ENCODE results near the gene DLEU7.

DLEU7 gene

GRCh38 chr13:50843257-50844083, at the start of gene DLEU7:
TSS of gene DLEU7 (minus strand) at chr13:50843692. CDS start at chr13:50843646, 46 bp downstream.
- H3K4me3 ChIP-seq (ENCODE audit: low read depth, low read length), result no peak within 1 kb of the TSS
- TF ChIP-seq, protein P1, sequence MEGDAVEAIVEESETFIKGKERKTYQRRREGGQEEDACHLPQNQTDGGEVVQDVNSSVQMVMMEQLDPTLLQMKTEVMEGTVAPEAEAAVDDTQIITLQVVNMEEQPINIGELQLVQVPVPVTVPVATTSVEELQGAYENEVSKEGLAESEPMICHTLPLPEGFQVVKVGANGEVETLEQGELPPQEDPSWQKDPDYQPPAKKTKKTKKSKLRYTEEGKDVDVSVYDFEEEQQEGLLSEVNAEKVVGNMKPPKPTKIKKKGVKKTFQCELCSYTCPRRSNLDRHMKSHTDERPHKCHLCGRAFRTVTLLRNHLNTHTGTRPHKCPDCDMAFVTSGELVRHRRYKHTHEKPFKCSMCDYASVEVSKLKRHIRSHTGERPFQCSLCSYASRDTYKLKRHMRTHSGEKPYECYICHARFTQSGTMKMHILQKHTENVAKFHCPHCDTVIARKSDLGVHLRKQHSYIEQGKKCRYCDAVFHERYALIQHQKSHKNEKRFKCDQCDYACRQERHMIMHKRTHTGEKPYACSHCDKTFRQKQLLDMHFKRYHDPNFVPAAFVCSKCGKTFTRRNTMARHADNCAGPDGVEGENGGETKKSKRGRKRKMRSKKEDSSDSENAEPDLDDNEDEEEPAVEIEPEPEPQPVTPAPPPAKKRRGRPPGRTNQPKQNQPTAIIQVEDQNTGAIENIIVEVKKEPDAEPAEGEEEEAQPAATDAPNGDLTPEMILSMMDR (IDR thresholded peaks at IDR 0.05; ENCODE audit: insufficient read depth, low read depth, low read length, missing control alignments), result no peak
- no peak for DNase-seq (ENCODE audit: low read depth)

DNA sequence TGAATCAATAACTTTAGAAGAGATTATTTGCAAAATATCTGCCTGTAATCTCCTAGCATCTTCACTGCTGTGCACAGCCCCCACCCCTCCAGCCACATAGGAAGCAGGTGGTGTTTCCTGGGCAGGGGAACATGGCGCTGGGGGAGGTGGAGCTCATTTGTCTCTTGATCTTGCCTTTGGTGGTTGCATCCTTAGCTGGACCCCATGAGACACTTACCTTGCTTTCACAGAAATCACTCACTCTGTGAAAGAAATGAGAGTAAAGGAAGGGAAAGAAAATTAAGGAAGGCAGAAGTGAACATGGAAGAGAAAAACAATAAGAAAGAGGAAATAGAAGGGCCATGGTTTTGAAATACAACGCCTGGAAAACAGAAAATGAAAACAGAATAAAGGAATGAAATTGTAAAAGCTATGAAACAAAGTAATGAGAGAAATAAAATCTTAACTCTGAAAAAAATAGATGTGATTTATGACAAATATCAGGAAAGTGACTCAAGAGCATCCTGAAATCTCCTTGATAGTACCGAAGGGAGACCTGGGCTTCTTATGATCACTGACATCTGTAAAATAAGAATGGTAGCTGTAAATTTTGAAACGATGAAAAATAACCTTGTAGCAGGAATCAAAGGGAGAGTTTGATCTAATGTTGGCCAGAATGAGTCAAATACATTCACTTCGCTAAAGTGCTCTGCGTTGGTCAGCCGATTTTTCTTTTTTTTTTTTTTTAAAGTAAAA, 48.9 kb upstream of the DLEU7 start:
- peak overlapping the region; percentile 54 for H3K4me3 ChIP-seq (ENCODE audit: low read depth, low read length)
- DNase-seq (ENCODE audit: low read depth), result peak; percentile 73
- TF ChIP-seq, protein P1 (IDR thresholded peaks at IDR 0.05; ENCODE audit: insufficient read depth, low read depth, low read length, missing control alignments), result no peak

DNA sequence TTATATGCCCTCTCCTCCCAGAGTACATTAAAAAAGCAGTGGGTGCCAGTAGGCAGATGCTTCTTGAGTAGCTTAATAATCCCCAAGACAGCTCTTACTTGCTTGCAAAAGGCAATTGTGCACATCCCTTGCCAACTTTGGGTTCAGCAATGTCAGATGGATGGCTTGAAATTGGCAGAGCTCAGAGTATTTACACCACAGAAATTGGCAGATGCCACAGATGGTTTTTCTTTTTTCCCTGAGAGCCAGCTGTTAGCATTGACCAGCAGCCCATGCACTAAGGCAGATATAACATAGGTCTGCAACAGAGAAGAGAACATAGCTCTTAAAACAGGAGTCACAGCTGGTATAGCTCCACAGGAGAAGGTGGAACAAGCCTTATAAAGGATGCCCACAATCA, 47.7 kb upstream of the DLEU7 start:
- no peak for DNase-seq (ENCODE audit: low read depth)
- H3K4me3 ChIP-seq (ENCODE audit: low read depth, low read length), result no peak overlapping the region
- TF ChIP-seq, protein P1 (IDR thresholded peaks at IDR 0.05; ENCODE audit: insufficient read depth, low read depth, low read length, missing control alignments), result no peak

DNA sequence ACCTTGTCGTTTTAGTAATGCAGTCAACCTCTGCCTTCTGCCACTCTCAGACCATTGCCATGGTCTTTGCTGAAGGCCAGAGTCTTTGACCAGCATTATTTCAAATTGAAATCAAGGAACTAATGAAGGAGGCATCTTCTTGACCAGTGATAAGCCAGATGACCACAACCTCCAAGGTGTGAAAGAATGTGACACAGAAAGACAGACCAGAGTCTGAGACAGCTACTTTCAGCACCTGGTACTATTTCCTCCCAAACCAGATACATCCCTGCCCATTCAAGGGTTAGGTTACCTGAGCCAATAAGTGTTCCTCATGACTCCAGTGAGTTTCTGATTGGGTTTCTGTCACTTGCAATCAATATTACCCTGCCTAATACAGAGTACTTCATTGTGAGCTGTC, 45.8 kb upstream of the DLEU7 start:
- DNase-seq (ENCODE audit: low read depth), result peak; percentile 46
- H3K4me3 ChIP-seq (ENCODE audit: low read depth, low read length), result no peak overlapping the region
- TF ChIP-seq, protein P1 (IDR thresholded peaks at IDR 0.05; ENCODE audit: insufficient read depth, low read depth, low read length, missing control alignments), result no peak

- H3K4me3 ChIP-seq (ENCODE audit: low read depth, low read length), result no peak overlapping the region
- TF ChIP-seq, protein P1 (IDR thresholded peaks at IDR 0.05; ENCODE audit: insufficient read depth, low read depth, low read length, missing control alignments), result no peak
- no peak for DNase-seq (ENCODE audit: low read depth)
Measured at GRCh38 chr13:50888362-50888761, 44.9 kb upstream of the DLEU7 start.

GRCh38 chr13:50887151-50887550, 43.7 kb upstream of the DLEU7 start:
- no peak overlapping the region for H3K4me3 ChIP-seq (ENCODE audit: low read depth, low read length)
- TF ChIP-seq, protein P1 (IDR thresholded peaks at IDR 0.05; ENCODE audit: insufficient read depth, low read depth, low read length, missing control alignments), result no peak
- DNase-seq (ENCODE audit: low read depth), result no peak

Data from GM12865 (cell line).